Ishikawa (cell line): ENCODE data around the gene HPX.

Source experiments
- CEBPB ChIP-seq: IDR thresholded peaks from 2 replicates; pipeline ENCODE4 v1.6.1; 2012
- CREB1 ChIP-seq: IDR thresholded peaks from 2 replicates; pipeline ENCODE4 v1.6.1; 2012; ENCODE audit warnings: low read depth
- EGR1 ChIP-seq: IDR thresholded peaks from 2 replicates; pipeline ENCODE4 v1.6.1; 2012
- EP300 ChIP-seq: IDR thresholded peaks from 2 replicates; pipeline ENCODE4 v1.6.1; 2012; ENCODE audit warnings: borderline replicate concordance
- MAX ChIP-seq: IDR thresholded peaks from 2 replicates; pipeline ENCODE4 v1.6.1; 2012
- NFIC ChIP-seq: IDR thresholded peaks from 2 replicates; pipeline ENCODE4 v1.6.1; 2012
- RAD21 ChIP-seq: IDR thresholded peaks from 2 replicates; pipeline ENCODE4 v1.6.1; 2012; ENCODE audit warnings: low read depth
- REST ChIP-seq: IDR thresholded peaks from 2 replicates; pipeline ENCODE4 v1.6.1; 2012; ENCODE audit warnings: low read depth, mild to moderate bottlenecking
- TAF1 ChIP-seq: IDR thresholded peaks from 2 replicates; pipeline ENCODE4 v1.6.1; 2012; ENCODE audit warnings: low read depth, mild to moderate bottlenecking
- USF1 ChIP-seq: IDR thresholded peaks from 2 replicates; pipeline ENCODE4 v1.6.1; 2012
- YY1 ChIP-seq: IDR thresholded peaks from 2 replicates; pipeline ENCODE4 v1.6.1; 2012; ENCODE audit warnings: low read depth
- ZBTB7A ChIP-seq: IDR thresholded peaks from 2 replicates; pipeline ENCODE4 v1.6.1; 2012; ENCODE audit warnings: low read depth

GRCh38 chr11:6431861-6432260 lies 8.9 kb downstream of the HPX start:
- TF ChIP-seq YY1: no peak
- no peak for TF ChIP-seq MAX
- peak; percentile 55; the same call in 1 of the 2 replicates for TF ChIP-seq NFIC
- no peak for TF ChIP-seq RAD21
- no peak for TF ChIP-seq CEBPB
- TF ChIP-seq CREB1: no peak
- TF ChIP-seq EP300: 0 out of 2 replicates have a peak, but pooled peaks have one; percentile 24
- TF ChIP-seq REST: no peak
- TF ChIP-seq USF1: no peak
- no peak for TF ChIP-seq ZBTB7A
- no peak for TF ChIP-seq TAF1
- TF ChIP-seq EGR1: no peak
